GM18873 (cell line): ENCODE results near the gene PKNOX1.
"Not testable (repeated sequence)": the region's sequence is repeated elsewhere in the genome, so short reads cannot be mapped to it uniquely, and the experiment has no call there.

ENCODE experiments used
- ATAC-seq: cut with Tn5 transposase; IDR thresholded peaks from one replicate; pipeline ENCODE4 v1.9.1; 2021; ENCODE audit warnings: mild to moderate bottlenecking, moderate library complexity, moderate number of reproducible peaks; ENCODE audit not compliant: unreplicated experiment, low FRiP score

The PKNOX1 gene, protein sequence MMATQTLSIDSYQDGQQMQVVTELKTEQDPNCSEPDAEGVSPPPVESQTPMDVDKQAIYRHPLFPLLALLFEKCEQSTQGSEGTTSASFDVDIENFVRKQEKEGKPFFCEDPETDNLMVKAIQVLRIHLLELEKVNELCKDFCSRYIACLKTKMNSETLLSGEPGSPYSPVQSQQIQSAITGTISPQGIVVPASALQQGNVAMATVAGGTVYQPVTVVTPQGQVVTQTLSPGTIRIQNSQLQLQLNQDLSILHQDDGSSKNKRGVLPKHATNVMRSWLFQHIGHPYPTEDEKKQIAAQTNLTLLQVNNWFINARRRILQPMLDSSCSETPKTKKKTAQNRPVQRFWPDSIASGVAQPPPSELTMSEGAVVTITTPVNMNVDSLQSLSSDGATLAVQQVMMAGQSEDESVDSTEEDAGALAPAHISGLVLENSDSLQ

DNA sequence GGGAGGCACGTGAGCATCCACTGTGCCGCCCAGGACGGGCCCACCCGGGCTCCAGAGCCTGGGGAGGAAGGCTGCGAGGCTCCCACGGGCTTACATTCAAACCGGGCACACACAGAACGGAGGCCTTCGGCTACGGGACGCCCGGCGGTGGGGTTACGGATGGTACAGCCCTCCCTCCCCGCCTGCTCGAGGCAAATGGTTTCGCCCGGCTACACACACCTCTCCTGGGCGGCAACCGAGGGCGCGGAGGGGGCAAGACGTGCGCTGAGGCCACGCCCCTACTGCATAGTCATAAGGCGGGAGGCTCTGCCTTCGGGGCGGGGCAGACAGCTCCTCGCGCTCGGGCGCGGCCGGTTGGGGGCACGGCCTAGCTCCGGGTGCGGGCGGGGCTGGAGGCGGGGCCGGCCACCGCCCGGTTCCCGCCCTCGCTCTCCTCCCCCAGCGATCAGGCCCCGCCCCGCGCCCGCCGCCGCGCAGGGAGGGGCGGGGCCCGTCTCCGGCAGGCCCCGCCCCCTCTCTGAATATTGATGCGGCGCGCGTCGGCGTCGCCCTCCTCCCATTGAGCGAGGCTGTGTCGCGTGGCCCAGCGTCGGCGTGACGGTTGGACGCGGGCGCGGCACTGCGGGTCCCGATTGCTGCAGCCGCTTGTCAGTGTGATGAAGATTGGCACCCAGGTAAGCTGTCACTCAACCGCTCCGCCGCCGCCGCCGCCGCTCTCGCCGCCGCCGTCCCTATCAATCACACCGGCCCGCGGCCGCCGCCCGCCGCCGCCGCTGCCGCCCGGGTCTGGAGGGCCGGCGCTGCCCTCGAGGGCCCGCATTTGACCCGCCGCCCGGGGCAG lies at the start of gene PKNOX1:
Gene PKNOX1 (plus strand): TSS at position 572 of the 841 bp plus-strand sequence. CDS start 29,820 bp downstream, outside the sequence.
- peak; percentile 81 for ATAC-seq

DNA sequence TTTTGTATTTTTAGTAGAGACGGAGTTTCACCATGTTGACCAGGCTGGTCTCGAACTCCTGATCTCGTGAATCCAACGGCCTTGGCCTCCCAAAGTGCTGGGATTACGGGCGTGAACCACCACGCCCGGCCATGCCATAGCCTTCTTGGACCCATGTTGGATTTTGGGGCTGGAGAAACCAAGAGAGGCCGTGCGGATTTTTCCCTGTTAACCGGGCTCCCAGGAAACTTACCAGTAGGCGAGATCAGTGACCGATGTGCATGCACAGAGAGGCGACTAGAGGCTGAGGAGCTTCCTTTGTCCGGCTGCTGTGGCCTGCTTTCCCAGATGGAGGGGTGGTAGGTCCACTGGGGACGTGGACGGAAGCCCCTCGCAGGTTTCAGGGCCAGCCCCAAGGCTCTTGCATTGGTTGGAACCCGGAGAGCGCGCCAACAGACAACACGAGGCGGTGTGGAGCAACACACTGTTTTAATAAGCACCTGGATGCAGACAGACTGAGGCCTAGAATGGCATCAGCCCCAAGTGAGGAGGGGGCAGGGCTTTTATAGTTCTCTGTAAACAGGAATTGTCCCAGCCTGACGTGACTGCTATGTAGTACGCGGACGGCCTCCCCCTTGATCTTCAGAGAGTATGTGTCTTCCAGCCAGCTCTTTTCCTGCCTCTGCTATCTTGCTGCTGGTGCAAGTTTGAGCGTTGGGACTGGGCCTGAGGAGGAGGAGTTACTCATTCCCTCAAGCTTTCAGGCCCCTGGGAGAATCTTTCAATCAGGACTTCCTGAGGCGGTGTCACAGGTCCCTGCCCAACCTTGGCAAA lies 49.0 kb upstream of the PKNOX1 start, which contains the start of gene ERVH48-1:
Gene ERVH48-1 (minus strand): TSS at position 517 of the 813 bp plus-strand sequence. CDS start 6,624 bp downstream, outside the sequence.
- no peak for ATAC-seq

DNA sequence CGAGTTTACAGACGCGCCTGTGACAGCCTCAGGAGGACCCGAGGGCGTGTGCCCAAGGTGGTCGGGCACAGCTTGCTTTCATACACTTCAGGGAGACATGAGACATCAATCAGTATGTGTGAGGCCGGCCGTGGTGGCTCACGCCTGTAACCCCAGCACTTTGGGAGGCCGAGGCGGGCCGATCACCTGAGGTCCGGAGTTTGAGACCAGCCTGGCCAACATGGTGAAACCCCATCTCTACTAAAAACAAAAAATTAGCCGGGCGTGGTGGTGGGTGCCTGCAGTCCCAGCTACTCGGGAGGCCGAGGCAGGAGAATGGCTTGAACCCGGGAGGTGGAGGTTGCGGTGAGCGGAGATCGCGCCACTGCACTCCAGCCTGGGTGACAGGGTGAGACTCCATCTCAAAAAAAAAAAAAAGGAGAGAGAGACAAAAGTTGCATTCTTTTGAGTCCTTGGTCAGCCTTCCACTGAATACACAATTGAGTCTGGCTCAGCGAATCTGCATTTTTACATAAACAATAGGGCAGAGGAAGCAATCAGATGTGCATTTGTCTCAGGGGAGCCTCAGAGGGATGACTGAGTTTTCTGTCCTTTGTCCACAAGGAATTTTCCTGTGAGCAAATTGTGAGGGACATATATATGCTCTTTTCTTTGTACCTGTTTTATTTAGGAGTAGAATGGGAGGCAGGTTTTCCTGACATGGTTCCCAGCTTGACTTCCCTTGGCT lies 46.7 kb upstream of the PKNOX1 start:
- ATAC-seq, result not testable (repeated sequence)

DNA sequence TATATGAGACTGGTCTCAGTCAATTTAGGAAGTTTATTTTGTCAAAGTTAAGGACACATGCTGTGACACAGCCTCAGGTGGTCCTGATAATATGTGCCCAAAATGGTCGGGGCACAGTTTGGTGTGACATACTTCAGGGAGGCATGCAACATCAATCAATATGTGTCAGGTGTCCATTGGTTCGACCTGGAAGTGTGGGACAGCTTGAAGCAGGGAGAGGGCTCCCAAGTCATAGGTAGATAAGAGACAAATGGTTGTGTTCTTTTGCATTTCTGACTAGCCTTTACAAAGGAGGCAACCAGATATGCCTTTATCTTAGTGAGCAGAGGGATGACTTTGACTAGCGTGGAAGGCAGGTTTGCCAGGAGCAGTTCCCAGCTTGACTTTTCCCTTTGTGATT lies 44.4 kb upstream of the PKNOX1 start:
- ATAC-seq, result no peak

DNA sequence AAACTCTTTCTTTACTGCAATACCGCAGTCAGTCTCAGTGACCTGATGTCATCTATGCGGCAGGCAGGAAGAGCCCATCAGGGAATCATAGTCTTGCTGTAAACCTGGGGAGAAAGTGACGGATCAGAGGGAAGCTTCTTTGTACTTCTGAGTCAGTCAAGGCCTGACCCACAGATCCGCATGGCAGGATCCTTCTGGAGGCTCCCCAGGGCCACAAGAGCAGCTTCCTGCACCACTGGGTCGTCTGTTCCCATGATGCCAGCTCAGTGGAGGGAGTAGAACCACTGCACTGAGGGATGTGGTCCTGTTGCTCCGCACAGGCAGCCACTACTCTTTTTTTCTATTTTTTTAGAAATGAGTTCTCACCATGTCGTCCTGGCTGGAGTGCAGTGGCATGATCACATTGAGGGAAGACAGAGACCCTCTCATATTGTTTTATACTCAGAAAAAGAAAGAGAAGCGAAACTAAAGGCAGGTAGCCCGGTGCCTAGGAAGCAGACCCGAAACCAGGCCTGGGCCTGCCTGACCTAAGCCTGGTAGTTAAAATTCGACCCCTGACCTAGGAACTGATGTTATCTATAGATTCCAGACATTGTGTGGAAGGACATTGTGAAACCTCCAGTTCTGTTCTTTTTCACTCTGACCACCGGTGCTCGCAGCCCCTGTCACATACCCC lies 42.7 kb upstream of the PKNOX1 start:
- ATAC-seq, result no peak

DNA sequence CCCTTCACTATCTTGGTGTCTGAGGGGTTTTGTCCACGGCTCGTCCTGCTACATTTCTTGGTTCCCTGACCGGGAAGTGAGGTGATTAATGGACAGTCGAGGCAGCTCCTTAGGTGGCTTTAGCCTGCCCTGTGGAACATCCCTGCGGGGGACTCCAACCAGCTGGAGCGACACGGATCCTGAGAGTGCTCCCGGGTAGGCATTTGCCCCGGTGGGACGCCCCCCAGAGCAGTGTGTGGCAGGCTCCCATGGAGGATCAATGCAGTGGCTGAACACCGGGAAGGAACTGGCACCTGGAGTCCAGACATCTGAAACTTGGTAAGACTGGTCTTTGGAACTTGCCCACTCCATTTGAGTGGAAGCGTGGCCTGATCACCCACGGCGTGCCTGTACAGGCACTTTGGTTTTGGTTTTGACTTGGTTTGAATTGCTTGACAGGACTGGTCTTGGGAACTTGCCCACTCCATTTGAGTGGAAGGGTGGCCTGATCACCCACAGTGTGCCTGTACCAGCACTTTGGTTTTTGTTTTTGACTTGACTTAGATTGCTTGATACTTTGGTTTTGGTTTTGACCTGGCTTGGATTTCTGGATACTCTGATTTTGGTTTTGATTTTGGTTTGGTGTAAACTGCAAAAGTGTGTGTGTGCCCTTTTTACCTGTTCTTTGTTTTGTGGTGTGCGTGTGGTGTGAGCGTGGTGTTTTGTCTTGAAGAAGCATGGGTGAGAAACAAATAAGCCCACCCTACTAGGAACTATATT lies 41.8 kb upstream of the PKNOX1 start:
- ATAC-seq, result not testable (repeated sequence)

DNA sequence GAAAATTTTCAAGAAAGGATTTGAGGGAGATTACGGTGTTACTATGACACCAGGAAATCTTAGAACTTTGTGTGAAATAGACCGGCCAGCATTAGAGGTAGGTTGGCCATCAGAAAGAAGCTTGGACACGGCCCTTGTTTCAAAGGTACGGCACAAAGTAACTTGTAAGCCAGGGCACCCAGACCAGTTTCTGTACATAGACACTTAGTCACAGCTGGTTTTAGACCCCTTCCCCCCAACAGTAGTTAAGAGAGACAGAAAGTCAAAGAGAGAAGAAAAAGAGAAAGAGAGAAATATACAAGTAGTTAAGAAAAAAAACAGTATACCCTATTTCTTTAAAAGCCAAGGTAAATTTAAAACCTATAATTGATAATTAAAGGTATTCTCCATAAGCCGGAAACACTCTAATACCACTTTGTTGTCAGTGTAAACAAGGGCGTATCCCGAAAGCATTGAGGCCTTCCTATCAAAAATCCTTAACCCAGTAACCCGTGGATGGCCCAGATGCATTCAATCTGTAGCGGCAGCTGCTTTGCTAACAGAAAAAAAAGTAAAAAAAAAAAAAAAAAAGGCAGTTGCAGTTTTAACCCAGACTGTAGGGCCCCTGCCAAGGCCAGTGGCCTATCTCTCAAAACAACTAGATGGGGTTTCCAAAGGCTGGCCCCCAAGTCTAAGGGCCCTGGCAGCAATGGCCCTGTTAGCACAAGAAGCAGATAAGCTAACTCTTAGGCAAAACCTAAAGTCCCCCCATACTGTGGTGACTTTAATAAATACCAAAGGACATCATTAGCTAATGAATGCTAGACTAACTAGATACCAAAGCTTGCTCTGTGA lies 41.0 kb upstream of the PKNOX1 start:
- ATAC-seq, result not testable (repeated sequence)

DNA sequence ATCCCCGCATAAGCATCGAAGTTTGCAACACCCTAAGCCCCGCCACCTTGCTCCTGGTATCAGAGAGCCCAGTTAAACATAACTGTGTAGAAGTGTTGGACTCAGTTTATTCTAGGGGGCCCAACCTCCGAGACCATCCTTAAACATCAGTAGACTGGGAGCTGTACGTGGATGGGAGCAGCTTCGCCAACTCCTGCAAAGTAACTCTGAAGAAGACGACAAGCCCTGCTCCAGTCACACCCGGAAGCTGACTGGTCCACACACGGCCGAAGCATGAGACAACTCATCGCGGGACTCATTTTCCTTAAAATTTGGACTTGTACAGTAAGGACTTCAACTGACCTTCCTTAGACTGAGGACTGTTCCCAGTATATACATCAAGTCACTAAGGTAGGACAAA lies 40.4 kb upstream of the PKNOX1 start:
- ATAC-seq, result not testable (repeated sequence)

DNA sequence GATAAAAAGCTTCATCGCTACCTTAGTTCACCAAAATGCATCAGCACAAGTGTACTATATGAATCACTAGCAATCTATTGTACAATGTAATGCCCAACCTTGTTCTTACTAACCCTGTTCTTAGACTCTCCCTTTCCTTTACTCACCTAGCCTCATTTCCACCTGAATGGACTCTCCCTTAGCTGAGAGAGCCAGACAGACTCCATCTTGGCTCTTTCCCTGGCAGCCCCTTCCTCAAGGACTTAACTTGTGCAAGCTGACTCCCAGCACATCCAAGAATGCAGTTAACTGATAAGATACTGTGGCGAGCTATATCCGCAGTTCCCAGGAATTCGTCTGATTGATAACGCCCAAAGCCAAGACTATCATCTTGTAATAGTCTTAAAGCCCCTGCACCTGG lies 38.0 kb upstream of the PKNOX1 start:
- ATAC-seq, result not testable (repeated sequence)

DNA sequence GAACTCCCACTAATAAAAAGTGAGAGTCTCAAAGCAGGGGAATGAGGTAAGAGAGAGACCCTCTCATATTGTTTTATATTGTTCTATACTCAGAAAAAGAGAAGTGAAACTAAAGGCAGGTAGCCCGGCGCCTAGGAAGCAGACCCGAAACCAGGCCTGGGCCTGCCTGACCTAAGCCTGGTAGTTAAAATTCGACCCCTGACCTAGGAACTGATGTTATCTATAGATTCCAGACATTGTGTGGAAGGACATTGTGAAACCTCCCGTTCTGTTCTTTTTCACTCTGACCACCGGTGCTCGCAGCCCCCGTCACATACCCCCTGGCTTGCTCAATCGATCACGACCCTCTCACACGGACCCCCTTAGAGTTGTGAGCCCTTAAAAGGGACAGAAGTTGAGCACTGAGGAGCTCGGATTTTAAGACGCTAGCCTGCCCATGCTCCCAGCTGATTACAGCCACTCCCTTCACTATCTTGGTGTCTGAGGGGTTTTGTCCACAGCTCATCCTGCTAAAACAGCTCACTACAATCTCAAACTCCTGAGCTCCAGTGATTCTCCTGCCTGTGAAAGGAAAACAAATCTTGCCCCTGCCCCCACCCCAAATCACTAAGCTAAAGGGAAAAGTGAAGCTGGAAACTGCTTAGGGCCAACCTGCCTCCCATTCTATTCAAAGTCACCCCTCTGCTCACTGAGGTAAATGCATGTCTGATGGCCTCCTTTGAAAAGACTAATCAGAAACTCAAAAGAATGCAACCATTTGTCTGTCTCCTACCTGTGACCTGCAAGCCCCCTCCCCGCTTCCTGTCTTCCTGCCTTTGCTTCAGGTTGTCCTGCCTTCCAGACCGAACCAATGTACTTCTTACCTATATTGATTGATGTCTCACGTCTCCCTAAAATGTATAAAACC lies 37.1 kb upstream of the PKNOX1 start:
- not testable (repeated sequence) for ATAC-seq

DNA sequence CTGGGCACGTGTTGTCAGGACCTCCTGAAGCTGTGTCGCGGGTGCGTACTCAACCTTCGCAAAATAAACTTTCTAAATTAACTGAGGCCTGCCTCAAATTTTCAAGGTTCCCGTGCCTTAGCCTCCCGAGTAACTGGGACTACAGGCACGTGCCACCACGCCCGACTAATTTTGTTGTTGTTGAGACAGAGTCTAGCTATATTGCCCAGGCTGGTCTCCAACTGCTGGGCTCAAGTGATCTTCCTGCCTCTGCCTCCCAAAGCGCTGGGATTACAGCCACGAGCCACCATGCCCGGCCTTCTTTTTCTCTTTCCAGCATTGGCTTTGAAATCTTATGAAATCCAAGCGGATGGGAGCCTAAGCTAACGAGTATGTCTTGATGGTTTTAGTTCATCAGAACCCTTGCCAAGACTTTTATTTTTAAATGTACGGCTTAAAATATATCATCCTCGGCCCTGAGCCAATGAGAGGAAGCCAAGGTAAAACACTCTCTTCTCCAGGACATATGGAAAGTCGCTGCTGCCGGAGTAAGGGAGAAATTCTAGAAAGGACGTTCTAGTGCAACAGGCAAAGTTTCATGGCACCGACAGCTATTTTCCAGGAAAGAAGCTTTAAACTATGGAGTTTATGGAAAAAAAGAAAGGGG lies 36.3 kb upstream of the PKNOX1 start:
- no peak for ATAC-seq

DNA sequence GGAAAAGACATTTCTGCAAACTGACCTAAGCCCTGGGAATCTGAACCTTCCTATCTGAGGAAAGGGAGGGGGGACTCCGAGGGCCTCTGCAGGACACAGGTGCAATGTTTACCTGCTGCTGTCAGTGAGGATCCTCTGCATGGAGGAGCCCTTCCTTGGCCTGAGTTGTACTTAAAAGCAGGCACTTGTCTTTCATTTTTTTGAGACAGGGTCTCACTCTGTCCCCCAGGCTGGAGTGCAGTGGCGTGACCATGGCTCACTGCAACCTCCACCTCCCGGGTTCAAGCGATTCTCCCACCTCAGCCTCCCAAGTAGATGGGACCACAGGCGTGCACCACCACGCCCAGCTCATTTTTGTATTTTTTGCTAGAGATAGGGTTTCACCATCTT lies 35.8 kb upstream of the PKNOX1 start:
- not testable (repeated sequence) for ATAC-seq

DNA sequence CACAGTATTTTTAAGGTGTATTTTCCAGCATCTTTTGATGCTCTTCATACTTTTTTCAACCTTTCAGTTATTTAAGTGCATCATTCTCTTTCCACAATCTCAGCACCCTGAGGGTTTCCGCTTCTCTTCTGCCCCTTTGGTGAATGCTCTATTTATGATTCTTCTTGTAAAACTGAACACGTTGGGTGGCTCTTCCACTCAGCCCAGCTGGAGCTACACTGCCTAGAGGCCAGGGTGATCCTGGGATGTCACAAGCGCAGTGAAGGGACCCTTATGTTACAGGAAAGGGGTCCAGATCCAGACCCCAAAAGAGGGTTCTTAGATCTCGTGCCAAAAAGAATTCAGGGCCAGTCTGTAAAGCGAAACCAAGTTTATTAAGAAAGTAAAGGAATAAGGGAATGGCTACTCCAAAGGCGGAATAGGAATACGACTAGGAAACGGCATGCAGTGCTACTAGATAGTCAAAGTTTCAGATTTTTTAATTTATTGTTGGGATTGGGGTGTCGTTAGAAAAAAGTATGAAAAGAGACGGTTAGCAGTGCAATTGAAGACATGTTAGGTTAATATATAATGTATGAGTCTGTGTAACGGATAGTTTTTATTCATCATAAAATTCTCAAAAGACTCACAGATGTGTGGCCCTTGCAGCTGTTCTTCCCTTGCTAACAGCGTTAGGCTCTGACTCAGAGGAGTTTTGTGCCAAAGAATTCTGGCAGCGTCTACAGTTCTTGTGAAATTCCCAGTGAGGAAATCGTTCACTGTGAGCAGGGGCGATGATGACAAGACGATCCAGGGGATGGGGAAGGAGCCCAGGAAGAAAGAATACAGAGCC lies 34.6 kb upstream of the PKNOX1 start:
- no peak for ATAC-seq

DNA sequence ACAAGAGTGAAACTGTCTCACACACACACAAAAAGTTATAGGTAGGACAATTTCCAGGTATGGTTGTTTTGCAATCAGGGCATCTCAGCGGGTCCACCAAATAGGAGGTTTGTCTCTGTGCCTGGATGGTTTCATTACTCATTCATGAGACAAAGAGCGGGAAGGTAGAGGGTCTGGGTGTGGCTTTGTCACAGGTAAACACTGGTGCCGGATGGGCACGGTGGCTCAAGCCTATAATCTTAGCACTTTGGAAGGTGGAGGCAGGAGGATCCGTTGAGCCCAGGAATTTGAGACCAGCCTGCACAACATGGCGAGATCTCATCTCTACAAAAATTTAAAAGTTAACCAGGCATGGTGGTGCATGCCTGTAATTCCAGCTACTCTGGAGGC lies 32.7 kb upstream of the PKNOX1 start:
- ATAC-seq, result no peak

DNA sequence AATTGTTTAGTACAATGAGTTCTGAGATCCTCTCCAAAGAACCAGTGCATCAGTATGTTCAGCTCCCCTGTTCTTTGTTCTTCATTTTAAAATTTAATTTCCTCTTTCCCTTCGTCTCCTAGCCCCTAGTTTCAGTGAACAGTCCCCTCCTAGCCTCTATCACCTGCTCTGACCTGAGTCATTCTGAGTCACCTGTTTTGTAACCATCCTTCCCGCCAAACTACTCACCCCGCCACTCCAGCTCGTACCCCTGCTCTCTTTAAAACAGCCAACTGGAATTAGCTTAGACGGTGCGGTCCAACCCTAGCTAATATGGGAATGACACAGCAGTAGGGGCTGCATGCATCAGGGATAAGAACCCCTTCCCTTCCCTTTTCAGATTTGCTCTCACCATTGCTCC lies 32.1 kb upstream of the PKNOX1 start:
- no peak for ATAC-seq
